Effector memory CD4-positive, alpha-beta T cell (primary cell): ENCODE measurements around the gene KIAA0930.

Source experiments
- DNase-seq, 3 donors: peaks; one replicate each; pipeline ENCODE4 v3.0.0-alpha.2; 2020
- H3K27ac ChIP-seq: 2 replicates; pipeline ENCODE4 v1.7.0; 2013; ENCODE audit warnings: mild to moderate bottlenecking, low read length, moderate library complexity; ENCODE audit not compliant: insufficient read depth, poor library complexity, severe bottlenecking
- H3K27me3 ChIP-seq: replicated peaks from 2 replicates; pipeline ENCODE4 v1.7.0; 2013; ENCODE audit warnings: mild to moderate bottlenecking, low read length; ENCODE audit not compliant: insufficient read depth, control insufficient read depth, poor library complexity, severe bottlenecking
- H3K36me3 ChIP-seq: 2 replicates; pipeline ENCODE4 v1.7.0; 2013; ENCODE audit warnings: mild to moderate bottlenecking, low read length, moderate library complexity; ENCODE audit not compliant: control insufficient read depth, insufficient read depth
- H3K4me1 ChIP-seq: 2 replicates; pipeline ENCODE4 v1.7.0; 2013; ENCODE audit warnings: low read length, mild to moderate bottlenecking; ENCODE audit not compliant: control insufficient read depth, insufficient read depth, poor library complexity, severe bottlenecking
- H3K4me3 ChIP-seq: 2 replicates; pipeline ENCODE4 v1.7.0; 2013; ENCODE audit warnings: low read length, low read depth, mild to moderate bottlenecking; ENCODE audit not compliant: insufficient read depth, poor library complexity, severe bottlenecking
- H3K9me3 ChIP-seq: 2 replicates; pipeline ENCODE4 v1.7.0; 2013; ENCODE audit warnings: mild to moderate bottlenecking, low read length, moderate library complexity; ENCODE audit not compliant: control insufficient read depth

The KIAA0930 gene

GRCh38 chr22:45181240-45181639 is 59.5 kb downstream of the KIAA0930 start:
- Histone ChIP-seq H3K9me3 (no peaks in the 10 kb centered on the region), H3K36me3 (peaks cover 76% of the 10 kb centered on the region), H3K27me3 (no peaks in the 10 kb centered on the region), H3K4me3 (no peak overlapping the region), H3K27ac (no peak overlapping the region), H3K4me1 (peaks cover under 1% of the 10 kb centered on the region)
- DNase-seq, result no peak

GRCh38 chr22:45180146-45180679 is 60.5 kb downstream of the KIAA0930 start:
- H3K4me1 ChIP-seq, result peaks cover 7% of the 10 kb centered on the region
- H3K4me3 ChIP-seq, result no peak overlapping the region
- no peak for DNase-seq
- H3K36me3 ChIP-seq, result peaks cover 68% of the 10 kb centered on the region
- H3K9me3 ChIP-seq, result no peaks in the 10 kb centered on the region
- peak overlapping the region; percentile 35 for H3K27ac ChIP-seq
- H3K27me3 ChIP-seq, result no peaks in the 10 kb centered on the region

GRCh38 chr22:45179276-45180049 is 61.2 kb downstream of the KIAA0930 start:
- Histone ChIP-seq H3K9me3 (no peaks in the 10 kb centered on the region), H3K27me3 (no peaks in the 10 kb centered on the region), H3K4me1 (peaks cover 10% of the 10 kb centered on the region), H3K36me3 (peaks cover 62% of the 10 kb centered on the region), H3K4me3 (no peak overlapping the region), H3K27ac (peak overlapping the region; percentile 35)
- peak; percentile 8 to 43 (median 15) for DNase-seq

GRCh38 chr22:45172881-45173585 is 67.7 kb downstream of the KIAA0930 start:
- H3K27me3 ChIP-seq, result no peaks in the 10 kb centered on the region
- H3K4me1 ChIP-seq, result peaks cover 52% of the 10 kb centered on the region
- DNase-seq, result peak in 1 of 3 donors; percentile 5
- peak overlapping the region; percentile 26 for H3K4me3 ChIP-seq
- H3K36me3 ChIP-seq, result peaks cover 34% of the 10 kb centered on the region
- H3K27ac ChIP-seq, result peak overlapping the region; percentile 68
- no peaks in the 10 kb centered on the region for H3K9me3 ChIP-seq

GRCh38 chr22:45171830-45172229 is 68.9 kb downstream of the KIAA0930 start:
- Histone ChIP-seq H3K4me1 (peaks cover 52% of the 10 kb centered on the region), H3K36me3 (peaks cover 25% of the 10 kb centered on the region), H3K27ac (peak overlapping the region; percentile 68), H3K9me3 (no peaks in the 10 kb centered on the region), H3K4me3 (no peak overlapping the region), H3K27me3 (no peaks in the 10 kb centered on the region)
- no peak for DNase-seq

GRCh38 chr22:45169591-45170466 is 70.9 kb downstream of the KIAA0930 start:
- Histone ChIP-seq H3K36me3 (peaks cover 17% of the 10 kb centered on the region), H3K27ac (peak overlapping the region; percentile 46), H3K9me3 (no peaks in the 10 kb centered on the region), H3K4me3 (no peak overlapping the region), H3K4me1 (peaks cover 51% of the 10 kb centered on the region), H3K27me3 (no peaks in the 10 kb centered on the region)
- DNase-seq, result no peak

- DNase-seq, result no peak
- Histone ChIP-seq H3K27me3 (no peaks in the 10 kb centered on the region), H3K4me1 (peaks cover 37% of the 10 kb centered on the region), H3K27ac (no peak overlapping the region), H3K4me3 (no peak overlapping the region), H3K36me3 (peaks cover 17% of the 10 kb centered on the region), H3K9me3 (no peaks in the 10 kb centered on the region)
Observed at GRCh38 chr22:45166932-45167331, 73.8 kb downstream of the KIAA0930 start.

GRCh38 chr22:45164270-45165088 is 76.2 kb downstream of the KIAA0930 start:
- Histone ChIP-seq H3K4me3 (peak overlapping the region; percentile 95), H3K27ac (peak overlapping the region; percentile 81), H3K9me3 (no peaks in the 10 kb centered on the region), H3K4me1 (peaks cover 18% of the 10 kb centered on the region), H3K27me3 (no peaks in the 10 kb centered on the region), H3K36me3 (peaks cover 4% of the 10 kb centered on the region)
- DNase-seq, result peak in 1 of 3 donors; percentile 15
